T-helper 9 cell (primary cell): Measurements from ENCODE around the gene ADAMTSL3.
"Not testable (repeated sequence)": the region's sequence is repeated elsewhere in the genome, so short reads cannot be mapped to it uniquely, and the experiment has no call there.

ENCODE experiments used
- DNase-seq: peaks from one replicate; pipeline ENCODE4 v3.0.0-alpha.2; 2020

Gene ADAMTSL3

DNA sequence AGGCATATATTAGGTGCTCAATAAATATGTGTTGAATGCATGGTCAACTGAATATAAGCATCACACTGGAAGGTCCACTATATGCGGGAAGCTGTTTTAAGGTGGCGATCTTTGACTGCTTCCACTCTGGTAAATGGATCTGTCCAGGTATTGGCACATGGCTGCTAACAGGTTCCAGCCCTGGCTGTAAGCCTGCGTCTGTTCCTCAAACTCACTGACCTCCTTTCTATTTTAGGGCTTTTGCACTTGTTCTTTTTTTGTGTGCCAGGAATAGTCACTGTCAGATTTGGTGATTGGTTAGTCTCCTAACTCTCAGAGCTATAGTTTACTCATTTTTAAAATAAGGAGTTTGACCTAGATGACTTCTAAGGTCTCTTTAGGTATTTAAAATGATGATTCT lies 46.2 kb downstream of the ADAMTSL3 start:
- DNase-seq, result no peak

DNA sequence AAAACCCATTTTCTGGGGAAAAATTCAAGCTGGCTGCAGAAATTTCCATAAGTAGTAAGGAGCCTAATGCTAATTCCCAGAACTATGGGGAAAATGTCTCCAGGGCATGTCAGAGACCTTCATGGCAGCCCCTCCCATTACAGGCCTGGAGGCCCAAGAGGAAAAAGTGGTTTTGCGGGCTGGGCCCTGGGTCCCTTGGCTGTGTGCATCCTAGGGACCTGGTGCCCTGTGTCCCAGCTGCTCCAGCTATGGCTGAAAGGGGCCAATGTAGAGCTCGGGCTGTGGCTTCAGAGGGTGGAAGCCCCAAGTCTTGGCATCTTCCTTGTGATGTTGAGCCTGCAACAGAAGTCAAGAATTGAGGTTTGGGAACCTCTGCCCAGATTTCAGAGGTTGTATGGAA lies 48.4 kb downstream of the ADAMTSL3 start:
- not testable (repeated sequence) for DNase-seq

DNA sequence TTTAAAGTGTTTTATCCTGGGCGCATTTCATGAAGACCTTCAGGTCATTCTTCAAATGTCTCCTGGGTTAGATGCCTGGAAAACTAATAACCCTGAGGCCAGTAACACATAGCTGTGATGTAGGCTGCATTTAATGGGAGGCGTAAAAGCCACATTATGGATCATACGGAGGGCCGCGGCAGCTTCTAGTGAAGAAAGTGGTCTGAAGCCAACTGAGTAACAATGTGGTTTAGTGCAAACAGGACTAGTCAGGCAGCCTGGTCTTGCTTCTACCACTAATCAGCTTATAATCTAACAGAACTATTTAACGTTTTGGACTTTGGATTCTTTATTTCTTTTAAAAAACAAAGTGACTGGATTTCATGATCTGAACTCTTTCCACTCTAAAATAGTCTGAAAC lies 54.4 kb downstream of the ADAMTSL3 start:
- no peak for DNase-seq

DNA sequence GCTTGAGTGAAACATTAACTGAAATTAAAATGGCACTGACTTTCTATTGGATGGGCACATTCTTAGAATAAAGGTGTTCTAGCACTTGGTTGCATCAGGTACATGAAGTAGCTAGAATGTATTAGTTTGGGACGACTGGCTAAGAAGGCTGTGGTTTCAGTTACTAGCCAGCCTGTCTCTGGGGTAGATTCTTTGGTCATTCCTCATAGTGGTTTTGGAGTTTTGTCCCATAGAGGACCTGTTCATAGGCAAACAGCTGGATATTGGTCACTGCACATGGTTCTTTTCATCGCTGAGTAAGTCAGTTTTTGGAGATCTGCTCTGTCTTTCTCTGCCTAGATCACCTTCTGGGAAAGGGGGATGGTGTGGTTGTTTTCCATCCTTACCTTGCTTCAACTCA lies 55.3 kb downstream of the ADAMTSL3 start:
- no peak for DNase-seq

DNA sequence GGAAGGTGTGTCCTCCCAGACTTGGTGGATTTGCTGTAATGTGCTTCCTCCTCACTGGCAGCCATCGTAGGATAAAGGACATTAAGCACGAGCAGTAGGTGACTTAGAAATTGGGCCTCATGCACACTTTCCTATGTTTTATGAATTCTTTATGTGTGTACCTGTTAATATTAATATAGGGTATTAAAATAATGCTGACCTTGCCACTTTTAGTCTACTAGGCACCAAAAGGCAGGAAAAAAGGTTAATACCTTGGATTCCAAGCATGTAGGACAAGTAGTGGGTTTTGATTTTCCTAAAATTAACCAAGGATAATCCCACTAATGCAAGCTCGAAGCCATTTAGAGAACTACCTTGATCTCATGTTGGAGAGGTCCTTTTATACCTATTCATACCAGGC lies 55.9 kb downstream of the ADAMTSL3 start:
- DNase-seq, result no peak

DNA sequence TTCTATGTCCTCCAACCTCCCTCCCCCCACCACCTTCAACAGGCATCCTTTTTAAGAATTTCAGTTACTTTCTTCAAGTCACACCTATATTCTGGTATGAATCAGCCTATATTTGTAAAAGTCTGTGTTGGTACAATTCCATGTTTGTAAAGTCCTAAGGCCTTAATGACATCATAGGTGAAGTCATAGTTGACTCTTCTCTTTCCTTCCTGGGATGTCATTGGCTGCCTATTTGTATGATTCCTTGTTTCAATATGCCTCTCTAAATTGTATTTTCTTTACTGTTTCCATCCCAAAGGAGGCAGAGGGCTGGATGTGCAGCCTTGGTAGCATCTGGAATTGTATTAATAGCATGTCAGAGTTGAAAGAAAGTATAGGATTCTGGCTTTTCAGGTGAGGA lies 56.5 kb downstream of the ADAMTSL3 start:
- no peak for DNase-seq

DNA sequence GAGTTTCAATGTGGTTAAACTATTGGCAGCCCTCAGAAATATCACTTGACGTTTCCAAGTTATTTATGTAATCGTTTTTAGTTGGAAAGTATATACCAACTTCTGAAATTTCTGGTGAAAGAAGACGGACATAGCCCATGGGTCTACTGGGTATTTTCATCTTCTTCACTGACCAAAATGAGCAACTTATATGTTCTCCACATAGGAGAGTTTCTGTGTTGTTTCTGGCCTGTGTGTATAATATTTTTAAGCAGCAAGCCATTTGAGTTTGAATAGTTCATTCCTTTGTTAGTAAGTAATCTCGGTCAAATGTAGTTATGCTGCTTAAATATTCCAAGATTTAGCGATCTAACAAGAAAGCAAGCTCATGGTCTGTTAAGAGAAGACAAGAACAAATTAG lies 57.3 kb downstream of the ADAMTSL3 start:
- no peak for DNase-seq

DNA sequence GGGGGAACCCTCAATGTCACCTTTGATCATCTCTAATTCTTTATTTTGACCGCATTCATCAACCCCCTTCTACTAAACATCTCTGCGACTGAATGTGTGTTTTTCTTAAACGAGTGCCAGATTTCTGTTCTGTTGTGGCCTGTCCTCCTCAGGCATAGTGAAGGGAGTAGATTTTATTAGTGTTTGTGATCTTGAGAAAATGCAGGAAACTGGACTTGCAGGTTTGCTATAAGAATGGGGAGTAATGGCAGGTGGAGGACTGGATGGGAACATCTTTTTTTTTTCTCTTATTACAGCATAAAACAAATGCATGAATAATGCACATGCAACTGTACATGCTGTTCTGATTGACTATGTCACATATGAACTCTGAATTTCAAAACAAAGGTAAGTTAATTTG lies 59.3 kb downstream of the ADAMTSL3 start:
- DNase-seq, result no peak

DNA sequence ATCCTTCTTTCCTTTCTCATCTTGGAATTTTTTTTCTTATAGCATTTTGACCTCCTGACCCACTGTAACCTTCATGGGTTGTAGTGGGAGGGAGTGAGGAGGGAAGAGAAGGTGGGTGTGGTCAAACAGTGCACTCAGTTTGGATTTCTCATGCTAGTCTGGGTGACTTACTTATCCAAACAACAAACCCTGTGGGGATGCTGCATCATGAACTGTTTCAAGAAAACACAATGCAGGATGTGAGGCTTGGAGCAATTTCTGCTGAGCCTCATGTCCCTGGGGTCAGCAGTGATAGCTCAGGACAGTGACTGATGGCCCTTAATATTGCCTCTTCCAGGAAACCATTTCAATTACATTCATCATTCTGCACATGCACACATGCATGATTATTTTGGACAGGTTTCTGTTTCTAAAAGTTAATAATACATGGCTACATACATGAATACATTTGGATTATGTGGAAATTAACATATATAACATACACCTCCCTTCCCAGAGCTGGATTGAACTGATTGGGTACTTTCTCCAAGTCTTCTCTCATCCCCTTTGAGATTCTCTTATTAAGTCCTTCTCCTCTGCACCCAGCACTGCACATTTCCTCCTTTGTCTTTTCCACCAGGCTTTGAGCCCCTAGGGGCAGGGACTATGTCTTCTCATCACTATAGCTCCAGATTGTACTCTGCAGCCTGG lies 61.2 kb downstream of the ADAMTSL3 start:
- DNase-seq, result no peak

DNA sequence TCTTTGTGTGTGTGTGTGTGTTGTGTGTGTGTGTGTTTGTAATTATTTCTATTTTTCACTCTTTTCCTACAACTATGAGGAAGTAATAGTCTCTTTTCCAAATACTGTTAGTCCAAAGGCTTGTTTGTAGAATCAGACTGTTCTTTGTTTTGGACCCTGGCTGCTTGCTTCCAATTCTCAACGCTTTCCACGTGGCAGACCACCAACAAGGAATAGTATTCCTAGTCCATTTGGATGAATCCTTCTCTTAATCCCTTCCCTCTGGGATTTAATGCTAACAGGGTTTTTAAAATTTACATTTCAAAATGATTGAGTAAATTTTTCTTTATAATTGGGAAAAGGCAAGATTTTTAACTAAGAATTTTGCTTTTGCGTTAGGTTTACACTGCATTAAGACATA lies 62.7 kb downstream of the ADAMTSL3 start:
- DNase-seq, result no peak

DNA sequence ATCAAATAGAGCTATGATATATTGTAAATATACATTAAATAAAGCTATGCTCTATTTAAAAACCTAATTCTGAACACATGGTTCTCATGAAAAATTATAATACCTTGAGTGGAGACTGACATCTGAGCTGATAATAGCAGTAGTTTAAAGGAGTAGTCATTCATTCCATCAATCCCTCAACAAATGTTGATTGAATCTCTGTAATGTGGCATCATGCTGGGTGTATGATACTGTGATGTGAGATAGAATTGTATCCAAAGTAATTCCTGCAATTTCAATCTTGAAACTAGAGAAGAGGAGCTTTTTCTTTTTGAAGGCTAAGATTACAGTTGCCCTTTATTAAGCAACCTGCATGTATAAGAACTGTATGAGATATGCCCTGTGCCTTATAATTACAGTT lies 63.1 kb downstream of the ADAMTSL3 start:
- no peak for DNase-seq

DNA sequence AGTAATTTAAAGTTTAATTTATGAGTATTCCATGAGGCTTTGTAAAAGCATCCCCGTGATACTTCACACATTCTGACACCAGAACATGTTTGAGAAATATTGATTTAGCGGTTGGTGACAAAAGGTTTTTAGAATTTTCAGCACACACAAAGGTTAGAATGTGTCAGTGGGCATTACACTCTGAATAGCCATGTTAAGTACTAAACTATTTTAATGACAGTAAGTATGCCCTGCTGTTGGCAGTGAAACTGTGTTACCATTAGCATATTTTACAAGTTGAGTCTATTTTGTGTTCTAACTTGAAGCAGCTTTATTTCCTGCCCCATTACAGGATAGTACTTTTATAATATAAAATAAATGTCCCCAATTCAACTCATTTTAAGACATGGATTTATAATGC lies 66.5 kb downstream of the ADAMTSL3 start:
- no peak for DNase-seq

DNA sequence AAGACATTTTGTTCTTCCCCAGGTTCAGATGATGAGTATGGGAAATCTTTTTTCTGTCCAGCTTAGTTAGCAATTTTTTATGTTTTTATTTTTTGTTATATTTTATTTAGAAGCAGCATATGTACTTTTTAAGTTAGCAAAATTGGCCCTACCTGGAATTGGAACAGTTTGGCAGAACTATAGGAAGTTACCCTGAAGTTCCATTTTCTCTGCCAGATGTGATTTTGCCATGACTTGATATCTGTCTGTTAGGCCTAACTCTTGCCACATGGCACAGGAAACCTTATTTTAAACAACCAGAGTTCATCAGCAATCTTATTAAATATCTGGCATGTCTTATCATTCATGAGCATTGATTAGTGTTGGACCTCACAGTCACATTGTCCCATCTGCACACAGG lies 67.1 kb downstream of the ADAMTSL3 start:
- no peak for DNase-seq

DNA sequence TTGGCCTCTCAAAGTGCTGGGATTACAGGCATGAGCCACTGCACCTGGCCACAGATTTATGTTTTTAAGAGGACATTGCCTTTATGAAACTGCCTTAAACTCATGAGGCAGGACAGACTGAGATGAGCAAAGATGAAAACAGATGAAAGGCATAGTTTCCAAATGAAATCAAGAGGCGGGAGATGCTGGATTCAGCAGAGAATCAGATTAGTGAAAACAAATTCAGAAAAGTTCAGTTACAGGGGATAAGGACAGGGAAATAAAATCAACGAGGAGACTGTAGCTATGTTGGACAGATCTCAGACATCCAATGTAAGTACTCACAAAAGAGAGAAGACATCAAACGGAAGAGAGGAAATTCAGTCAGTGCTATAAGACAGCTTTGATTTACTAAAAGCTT lies 68.1 kb downstream of the ADAMTSL3 start:
- no peak for DNase-seq

DNA sequence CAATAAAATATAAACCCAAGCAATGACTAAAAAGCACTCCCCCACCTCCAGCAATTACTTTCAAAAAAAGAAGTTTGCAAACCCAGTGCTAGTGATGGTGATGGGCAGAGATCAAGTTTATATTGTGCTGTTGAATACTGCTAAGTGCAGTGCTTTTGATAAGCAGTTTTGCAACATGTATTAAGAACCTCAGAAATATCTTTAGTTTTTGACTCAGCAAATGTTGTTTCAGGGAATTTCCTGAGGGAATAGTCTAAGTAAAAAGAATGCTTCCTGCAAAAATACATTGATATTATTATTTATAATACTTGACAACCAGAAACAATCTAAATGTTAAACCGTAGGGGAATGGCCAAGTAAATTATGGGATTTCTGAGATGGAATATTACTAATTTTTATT lies 69.3 kb downstream of the ADAMTSL3 start:
- DNase-seq, result no peak

DNA sequence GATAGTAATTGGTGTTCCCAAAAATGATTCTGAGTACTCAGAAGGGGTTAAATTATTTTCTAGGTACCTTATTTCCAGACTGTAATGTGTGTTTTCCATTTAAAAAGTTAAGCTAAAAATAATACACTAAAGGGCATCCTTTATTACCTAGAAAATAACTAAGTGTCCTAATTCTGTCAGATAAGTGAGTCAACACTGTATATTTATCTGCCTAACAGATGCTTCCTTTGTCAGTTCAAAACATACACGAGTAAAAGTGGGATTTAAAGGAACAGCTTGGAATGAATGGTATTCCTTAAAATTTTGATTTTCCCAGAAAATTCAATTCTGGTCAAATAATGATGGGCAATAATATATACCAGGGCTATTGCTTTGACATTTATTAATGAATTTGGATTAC lies 78.3 kb downstream of the ADAMTSL3 start:
- no peak for DNase-seq

DNA sequence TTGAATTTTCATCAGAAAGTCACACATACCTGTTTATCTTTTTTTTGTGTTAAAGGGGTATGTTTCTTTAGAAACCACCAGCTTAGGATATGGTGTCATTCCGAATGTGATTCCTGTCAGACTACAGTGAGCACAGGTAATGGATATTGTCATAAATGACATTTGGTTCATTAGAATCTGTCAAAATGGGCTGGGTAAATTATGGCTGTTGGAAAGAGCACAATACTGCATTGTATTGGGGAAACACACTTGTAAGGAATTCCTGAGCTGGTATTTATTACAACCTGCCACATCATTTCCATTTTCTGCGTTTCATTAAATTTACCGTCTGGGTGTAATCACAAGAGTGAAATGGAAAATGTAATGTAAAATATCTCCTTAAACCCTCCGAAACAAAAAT lies 78.8 kb downstream of the ADAMTSL3 start:
- no peak for DNase-seq

DNA sequence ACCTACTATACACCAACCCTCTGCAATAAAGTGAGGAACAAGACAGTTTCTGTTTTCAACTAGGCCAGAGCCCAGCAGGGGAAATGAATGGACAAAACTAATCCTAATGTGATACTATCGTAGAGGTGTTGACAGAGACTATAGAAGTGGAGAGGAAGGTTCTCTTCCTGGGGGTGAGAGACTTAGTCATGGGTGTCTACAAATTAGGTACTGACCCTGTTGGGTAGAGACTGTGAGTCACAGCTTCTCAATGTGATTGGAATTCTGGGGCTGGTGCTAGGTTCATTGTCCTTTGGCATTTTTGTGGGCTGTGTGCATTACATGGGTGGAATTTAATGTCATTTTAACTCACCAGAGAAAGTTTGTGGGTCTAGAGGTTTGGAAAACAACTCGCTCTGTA lies 79.3 kb downstream of the ADAMTSL3 start:
- DNase-seq, result no peak

DNA sequence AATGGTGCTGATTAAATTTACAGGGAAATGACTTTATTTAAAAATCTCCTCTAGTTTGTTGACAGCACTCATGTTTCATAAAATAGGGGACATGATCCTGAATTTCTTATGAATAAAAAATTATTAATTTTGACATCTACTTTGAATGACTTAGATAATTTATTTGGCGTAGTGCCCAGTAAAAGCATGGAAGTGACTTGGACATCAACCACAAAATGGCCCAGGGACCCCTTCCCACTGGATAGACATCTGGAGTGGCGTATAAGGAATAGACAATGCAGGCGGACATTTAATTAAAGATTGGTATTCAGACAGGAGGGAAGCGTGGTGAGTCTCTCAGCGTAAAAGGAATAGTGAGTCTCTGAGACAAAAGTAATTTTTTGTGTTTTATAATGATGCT lies 79.8 kb downstream of the ADAMTSL3 start:
- no peak for DNase-seq

DNA sequence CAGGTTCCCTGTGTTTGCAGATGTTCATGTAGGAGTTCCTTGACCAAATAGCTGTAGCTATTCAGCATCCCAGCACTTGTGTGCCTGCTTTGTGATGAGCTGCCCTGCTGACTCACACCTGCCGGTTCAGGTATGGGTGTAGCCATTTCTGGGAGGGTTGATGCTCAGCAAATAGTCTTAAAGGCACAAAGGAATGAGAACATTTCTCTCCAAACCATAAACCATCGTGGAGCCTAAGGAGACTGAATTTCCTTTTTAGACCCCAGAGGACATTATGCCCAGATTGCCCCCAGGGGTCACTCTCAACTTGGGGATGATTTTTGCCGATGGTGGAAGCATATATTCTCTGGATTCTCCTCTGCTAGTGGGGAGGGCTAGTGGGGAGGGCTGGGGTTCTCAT lies 80.6 kb downstream of the ADAMTSL3 start:
- DNase-seq, result no peak

DNA sequence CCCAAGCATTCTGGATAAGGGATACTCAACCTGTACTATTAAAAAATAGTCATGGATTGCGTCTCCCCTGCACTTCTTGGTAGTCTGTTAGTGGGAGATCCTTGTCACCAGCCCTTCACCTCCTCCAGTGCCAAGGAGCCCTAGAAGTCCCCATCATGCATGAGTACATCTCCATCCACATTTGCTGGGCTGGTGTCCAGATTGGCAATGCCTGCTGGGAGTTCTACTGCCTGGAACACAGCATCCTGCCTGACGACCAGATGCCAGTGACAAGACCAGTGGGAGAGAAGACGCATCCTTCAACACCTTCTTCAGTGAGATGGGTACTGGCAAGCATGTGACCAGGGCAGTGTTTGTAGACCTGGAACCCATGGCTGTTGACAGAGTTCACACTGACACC lies 85.7 kb downstream of the ADAMTSL3 start:
- no peak for DNase-seq

DNA sequence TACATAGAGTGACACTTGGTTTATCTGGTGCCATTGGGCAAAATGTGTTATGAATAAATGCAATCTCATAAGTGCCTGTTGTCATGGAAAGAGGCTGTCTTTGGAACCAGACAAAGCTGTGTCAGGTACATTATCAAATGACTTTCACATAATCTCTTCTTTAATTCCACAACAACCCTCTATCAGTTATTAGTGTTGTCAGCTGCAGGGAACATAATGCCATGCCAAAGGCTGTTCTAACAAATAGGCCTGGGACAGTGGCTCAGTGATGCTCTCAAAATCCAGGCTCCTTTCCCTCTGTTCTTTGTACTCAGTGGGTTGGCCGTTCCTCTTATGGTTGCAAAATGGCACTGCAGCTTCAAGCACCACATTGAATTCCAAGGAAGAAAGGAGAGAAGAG lies 91.8 kb downstream of the ADAMTSL3 start:
- no peak for DNase-seq

DNA sequence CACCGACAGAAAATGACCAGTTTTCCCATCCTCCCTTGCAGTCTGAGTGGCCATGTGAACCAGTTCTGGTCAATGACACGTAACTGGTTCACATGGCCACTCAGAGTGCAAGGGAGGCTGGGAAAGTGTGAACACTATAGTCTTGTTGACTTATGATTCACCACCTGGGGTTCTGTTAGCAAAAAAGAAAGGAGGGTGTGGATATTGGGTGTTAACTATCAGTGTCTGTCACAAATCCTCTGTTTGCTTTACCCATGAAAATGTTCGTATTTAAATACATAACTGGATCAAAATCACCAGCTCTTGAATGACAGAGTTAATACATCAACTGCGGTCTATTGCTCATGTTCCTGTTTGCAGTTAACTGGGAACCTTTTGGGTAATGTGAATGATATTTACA lies 92.3 kb downstream of the ADAMTSL3 start:
- DNase-seq, result no peak

DNA sequence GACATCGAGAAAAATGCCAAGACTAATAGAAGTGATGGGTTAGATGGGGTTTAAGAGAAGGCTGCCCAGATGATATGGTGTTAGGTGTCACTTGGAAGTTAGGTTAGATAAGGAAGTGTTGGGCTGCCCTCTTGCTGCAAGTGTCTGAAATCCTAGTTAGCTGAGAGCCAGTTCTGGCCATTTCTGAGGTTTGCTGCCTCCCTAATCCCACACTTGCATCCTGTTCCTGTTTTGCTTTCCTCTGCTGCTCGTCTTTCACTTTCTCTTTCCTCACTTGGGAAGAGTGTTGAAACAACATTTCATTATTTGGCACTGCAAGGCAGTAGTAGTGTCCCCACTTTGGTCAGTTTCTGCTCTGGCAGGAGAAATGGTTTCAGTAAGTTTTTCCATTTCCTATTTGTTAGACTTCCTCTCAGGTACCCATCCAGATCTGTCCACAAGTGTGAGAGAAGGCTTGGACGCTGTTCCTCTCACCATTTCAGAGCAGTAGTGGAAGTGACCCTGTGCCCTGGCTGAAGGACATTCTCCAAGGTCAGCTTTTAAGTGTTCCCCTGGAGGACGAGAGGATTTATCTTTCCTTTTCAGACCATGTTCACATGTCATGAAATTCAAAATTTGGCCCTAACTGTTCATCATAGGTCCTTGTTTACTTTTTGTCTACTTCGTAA lies 93.3 kb downstream of the ADAMTSL3 start:
- no peak for DNase-seq

DNA sequence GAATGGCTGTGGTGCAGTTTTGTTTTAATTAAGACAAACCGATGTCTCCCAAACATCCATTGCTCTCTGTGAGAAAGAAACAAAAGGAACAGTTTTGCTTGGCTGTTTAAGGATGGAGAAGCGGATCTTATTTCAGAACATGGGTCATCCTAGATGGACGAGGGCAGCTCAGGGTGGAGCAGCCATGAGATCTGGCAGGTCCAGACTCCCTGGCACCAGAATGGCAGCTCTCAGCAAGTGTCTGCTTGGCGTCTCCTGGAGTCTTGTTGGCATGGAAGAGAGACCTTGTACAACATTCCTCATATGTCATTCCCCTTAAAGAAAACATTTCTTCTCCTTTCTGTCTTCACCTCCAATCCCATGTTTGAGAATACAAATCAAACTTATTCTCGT lies 93.8 kb downstream of the ADAMTSL3 start:
- no peak for DNase-seq
